ENCODE data around the gene MRPS12.
"Not testable (repeated sequence)": the region's sequence is repeated elsewhere in the genome, so short reads cannot be mapped to it uniquely, and the experiment has no call there.

Gene MRPS12

GRCh38 chr19:38942471-38943181 lies 11.9 kb downstream of the MRPS12 start:
- no peak for DNase-seq

- DNase-seq, result no peak
These were observed 14.3 kb downstream of the MRPS12 start for GRCh38 chr19:38944981-38945506.

- DNase-seq, result no peak
These were observed 15.0 kb downstream of the MRPS12 start for GRCh38 chr19:38945562-38946228.

GRCh38 chr19:38946229-38947010 lies 15.7 kb downstream of the MRPS12 start:
- DNase-seq, result no peak

- peak; percentile 87 for DNase-seq
These were observed 19.0 kb downstream of the MRPS12 start for GRCh38 chr19:38949580-38950367.

GRCh38 chr19:38951187-38951586 lies 20.4 kb downstream of the MRPS12 start:
- no peak for DNase-seq

- peak; percentile 61 for DNase-seq
These were observed 21.8 kb downstream of the MRPS12 start for GRCh38 chr19:38952395-38953165.

GRCh38 chr19:38953677-38954076 lies 22.9 kb downstream of the MRPS12 start:
- no peak for DNase-seq

- no peak for DNase-seq
These were observed 25.5 kb downstream of the MRPS12 start for GRCh38 chr19:38956264-38956663.

- DNase-seq, result no peak
These were observed 27.6 kb downstream of the MRPS12 start for GRCh38 chr19:38958301-38958700.

GRCh38 chr19:38959618-38960017 lies 28.9 kb downstream of the MRPS12 start:
- no peak for DNase-seq

- DNase-seq, result no peak
These were observed 34.0 kb downstream of the MRPS12 start for GRCh38 chr19:38964738-38965137.

- not testable (repeated sequence) for DNase-seq
These were observed 35.4 kb downstream of the MRPS12 start for GRCh38 chr19:38966149-38966548.

- DNase-seq, result no peak
These were observed 40.2 kb downstream of the MRPS12 start for GRCh38 chr19:38970664-38971532.

- DNase-seq, result no peak
These were observed 40.9 kb downstream of the MRPS12 start for GRCh38 chr19:38971672-38972071.

GRCh38 chr19:38974624-38975213 lies 44.0 kb downstream of the MRPS12 start:
- no peak for DNase-seq

- DNase-seq, result no peak
These were observed 44.6 kb downstream of the MRPS12 start, which contains the start of gene FBXO17 for GRCh38 chr19:38975214-38975860. Gene FBXO17, minus strand, starts transcription at chr19:38975742. Its CDS starts 25,423 bp downstream, at chr19:38950319.

- DNase-seq, result no peak
These were observed 45.1 kb downstream of the MRPS12 start for GRCh38 chr19:38975861-38976271.

- no peak for DNase-seq
These were observed 46.9 kb downstream of the MRPS12 start for GRCh38 chr19:38977445-38978325.

All from CD4-positive, alpha-beta T cell treated with Interleukin-21 for 1 hour (primary cell).